Heart left ventricle (tissue), 13 donors: ENCODE data around the gene AHCYL1.

Source experiments
- CTCF ChIP-seq, 12 donors: fragments of 200-600 bp; sonication (generic) in 4 of 12; IDR thresholded peaks; one replicate each; pipeline versions ENCODE4 v1.5.0 to v1.8.0; 2018 to 2022; ENCODE audit warnings: antibody characterized with exemption in 12 of 12, mild to moderate bottlenecking in 5 of 12
- POLR2A ChIP-seq, 2 donors: fragments of 450-650 bp; IDR thresholded peaks; one replicate each; pipeline ENCODE4 v1.6.1; 2017; ENCODE audit warnings: antibody characterized with exemption in 2 of 2, mild to moderate bottlenecking in 2 of 2, moderate library complexity in 2 of 2
- donor health status: ischemic (EF 13 %, LVEDD 7.1; RV severe dilation, severe dysfunction).
- donor health status: DM: no; HTN: yes; CAD: no.
- donor health status: DM: no; HTN: no; CAD: no.
- donor health status: ischemic (EF 25% LVEDD 6.9; RV normal size, moderate dysfunction).
- donor health status: ischemic (EF 25% LVEDD 5.7; RV mildly dilated, moderate dysfunction).
- donor health status: ischemic (EF 35%, LVEDD 5.7; RV mildly dilated, moderate dysfunction).
- donor health status: nonischemic (EF 11% LVEDD 7.7; RV severe dilation, severe dysfunction).
- donor health status: DM: yes; HTN: yes; CAD: no.
- donor health status: PGD.
- donor health status: ischemic (EF 29% LVEDD 5.4; RV normal size, mild dysfunction).
- donor health status: nonischemic (EF 23%, LVEDD 6.1; RV moderate dilation, normal function).

DNA sequence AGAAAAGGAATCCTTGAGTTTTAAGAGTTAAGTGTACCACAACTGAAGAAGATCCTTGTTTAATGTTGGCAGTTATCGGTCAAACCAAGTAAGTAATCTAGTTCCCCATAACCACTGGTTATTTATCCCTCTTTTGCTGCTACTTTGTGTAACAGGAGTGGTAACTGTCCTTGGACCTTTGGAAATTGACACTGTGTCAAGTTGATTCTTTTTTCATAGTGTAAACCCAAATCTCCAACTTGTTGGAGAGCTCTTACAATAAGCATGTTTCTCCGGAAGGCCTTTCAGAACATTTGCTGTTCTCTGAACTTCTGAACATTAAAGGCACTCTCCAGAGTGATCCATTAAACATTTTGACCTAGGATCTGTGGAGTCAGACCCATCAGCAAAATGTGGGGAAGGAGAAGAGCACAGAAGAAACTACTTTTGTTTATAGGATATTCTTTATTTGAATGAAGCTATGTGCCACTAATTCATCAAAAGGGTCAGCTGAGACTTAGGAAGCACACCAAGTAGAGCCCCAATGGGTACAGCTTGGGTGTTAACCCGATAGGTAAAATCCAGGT, 3.9 kb downstream of the AHCYL1 start:
- TF ChIP-seq CTCF (IDR thresholded peaks at IDR 0.05) (no peak), POLR2A (IDR thresholded peaks at IDR 0.05) (no peak)
